ENCODE measurements around the gene CRABP2. TPM values are rescaled to one million over a fixed set of nuclear protein-coding genes. Genes with fewer than 3 reads are reported as not detected.

The CRABP2 gene
- total and polyA plus RNA-seq, 12 donors = 0.25 to 2.7 (median 1.3) TPM; not detected in 1

DNA sequence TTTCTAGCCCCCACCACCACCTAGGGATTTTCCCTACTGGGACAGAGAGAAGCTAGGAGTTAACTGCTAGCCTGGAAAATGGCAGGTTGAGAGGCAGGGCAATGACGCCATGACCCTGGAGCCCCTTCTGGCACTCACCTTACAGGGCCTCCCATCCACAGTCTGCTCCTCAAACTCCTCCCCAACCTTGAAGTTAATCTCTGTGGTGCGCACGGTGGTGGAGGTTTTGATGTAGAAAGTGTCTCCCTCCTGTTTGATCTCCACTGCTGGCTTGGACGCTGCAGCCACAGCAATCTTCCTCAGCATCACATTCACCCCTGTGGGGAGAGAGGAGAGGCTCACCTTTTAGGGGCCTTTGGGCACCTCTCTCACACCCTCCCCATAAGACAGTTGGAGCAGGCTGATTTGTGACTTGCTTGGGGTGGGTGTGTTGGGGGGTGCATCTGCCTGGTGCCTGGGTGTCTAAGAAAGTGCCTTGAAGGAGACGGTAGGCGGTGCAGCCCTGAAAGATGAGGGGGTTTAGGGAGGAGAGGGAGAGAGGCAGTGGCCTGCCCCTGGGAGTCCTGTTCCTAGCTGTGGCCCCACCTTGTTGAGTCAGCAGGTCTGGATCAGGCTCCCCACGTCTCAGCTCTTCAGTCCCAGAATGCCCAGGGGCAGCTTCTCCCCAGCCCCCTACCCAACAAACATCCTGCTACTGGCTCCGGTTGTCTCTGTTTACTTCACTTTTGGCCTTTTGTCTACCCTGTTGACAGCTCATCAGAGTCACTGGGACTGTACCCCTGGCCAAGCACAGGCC lies 4.4 kb downstream of the CRABP2 start:
- H3K9me3 ChIP-seq = no peaks in the 10 kb centered on the region
- TF ChIP-seq, protein P1, sequence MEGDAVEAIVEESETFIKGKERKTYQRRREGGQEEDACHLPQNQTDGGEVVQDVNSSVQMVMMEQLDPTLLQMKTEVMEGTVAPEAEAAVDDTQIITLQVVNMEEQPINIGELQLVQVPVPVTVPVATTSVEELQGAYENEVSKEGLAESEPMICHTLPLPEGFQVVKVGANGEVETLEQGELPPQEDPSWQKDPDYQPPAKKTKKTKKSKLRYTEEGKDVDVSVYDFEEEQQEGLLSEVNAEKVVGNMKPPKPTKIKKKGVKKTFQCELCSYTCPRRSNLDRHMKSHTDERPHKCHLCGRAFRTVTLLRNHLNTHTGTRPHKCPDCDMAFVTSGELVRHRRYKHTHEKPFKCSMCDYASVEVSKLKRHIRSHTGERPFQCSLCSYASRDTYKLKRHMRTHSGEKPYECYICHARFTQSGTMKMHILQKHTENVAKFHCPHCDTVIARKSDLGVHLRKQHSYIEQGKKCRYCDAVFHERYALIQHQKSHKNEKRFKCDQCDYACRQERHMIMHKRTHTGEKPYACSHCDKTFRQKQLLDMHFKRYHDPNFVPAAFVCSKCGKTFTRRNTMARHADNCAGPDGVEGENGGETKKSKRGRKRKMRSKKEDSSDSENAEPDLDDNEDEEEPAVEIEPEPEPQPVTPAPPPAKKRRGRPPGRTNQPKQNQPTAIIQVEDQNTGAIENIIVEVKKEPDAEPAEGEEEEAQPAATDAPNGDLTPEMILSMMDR (IDR thresholded peaks at IDR 0.05) = no peak
- H3K4me1 ChIP-seq = peaks cover 7 to 20% (median 16%) of the 10 kb centered on the region in 9 donors
- ATAC-seq = no peak
- DNase-seq = no peak
- peaks cover 0 to 3% (median 0%) of the 10 kb centered on the region in 9 donors for H3K36me3 ChIP-seq
- no peak overlapping the region for H3K4me3 ChIP-seq
- intact Hi-C loops (cut with DNase I) = no loop called here
- peaks cover 5 to 69% (median 55%) of the 10 kb centered on the region in 7 donors for H3K27me3 ChIP-seq
- no peak overlapping the region for H3K27ac ChIP-seq
- 85 to 86% methylated on average over 8 of the region's 8 CpGs for WGBS, 2 donors

DNA sequence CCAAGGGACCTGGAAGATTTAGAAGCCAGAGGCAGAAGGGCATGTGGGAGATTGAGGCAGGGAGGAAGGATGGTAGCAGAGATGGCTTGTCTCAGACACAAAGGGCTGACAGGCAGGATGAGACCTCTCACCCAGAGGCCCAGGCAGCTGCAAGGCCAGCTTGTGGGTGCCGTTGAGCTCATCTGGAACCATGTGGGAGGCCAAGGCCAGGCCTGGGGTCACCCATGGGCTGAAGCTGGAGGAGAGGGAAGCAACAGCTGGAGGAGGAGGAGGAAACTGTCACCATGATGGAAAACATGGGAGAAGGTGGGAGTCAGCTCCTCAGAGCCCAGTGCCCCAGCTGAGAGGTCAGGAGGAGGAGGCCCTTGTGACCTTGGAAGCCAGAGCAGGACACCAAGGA lies 6.4 kb downstream of the CRABP2 start:
- no peak overlapping the region for H3K27ac ChIP-seq
- peaks cover 0 to under 1% (median 0%) of the 10 kb centered on the region in 9 donors for H3K4me1 ChIP-seq
- DNase-seq = no peak
- 65 to 67% methylated on average over 1 of the region's 1 CpG for WGBS, 2 donors
- no peaks in the 10 kb centered on the region for H3K9me3 ChIP-seq
- H3K36me3 ChIP-seq = peaks cover 0 to 3% (median 0%) of the 10 kb centered on the region in 9 donors
- no peak overlapping the region for H3K4me3 ChIP-seq
- intact Hi-C loops (cut with DNase I) = loop anchor here in 8 of 10 donors (10.0 kb wide), 5 partner anchors 64 to 226 kb away; partner anchors contain the start of genes NTRK1 (in 3 of the 8), INSRR (in 1 of the 8) and LRRC71 (in 1 of the 8)
- TF ChIP-seq, protein P1 (IDR thresholded peaks at IDR 0.05) = no peak
- no peak for ATAC-seq
- H3K27me3 ChIP-seq = peaks cover 5 to 52% (median 41%) of the 10 kb centered on the region in 7 donors

DNA sequence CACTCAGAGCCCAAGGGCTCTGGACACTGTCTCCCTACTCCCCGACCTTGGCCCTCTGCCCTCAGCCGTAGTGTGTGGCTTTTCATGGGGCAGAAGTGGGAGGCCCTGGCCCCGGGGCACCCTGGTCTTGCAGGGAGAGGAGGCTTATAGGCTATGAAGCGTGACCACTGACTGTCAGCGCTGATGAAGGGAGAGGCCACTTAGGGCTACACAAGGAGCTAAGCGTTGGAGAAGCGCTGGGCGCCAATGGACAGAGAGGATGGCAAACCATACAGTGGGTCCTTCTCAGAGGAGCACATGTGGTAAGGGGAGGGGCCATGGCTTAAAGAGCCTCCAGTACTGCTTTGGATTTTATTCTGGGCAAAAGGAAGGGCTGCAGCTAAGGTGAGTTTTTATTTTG lies 7.9 kb downstream of the CRABP2 start:
- TF ChIP-seq, protein P1 (IDR thresholded peaks at IDR 0.05) = no peak
- ATAC-seq = no peak
- no peak overlapping the region for H3K27ac ChIP-seq
- peaks cover 0 to 51% (median 40%) of the 10 kb centered on the region in 7 donors for H3K27me3 ChIP-seq
- peaks cover 0 to 8% (median 3%) of the 10 kb centered on the region in 9 donors for H3K4me1 ChIP-seq
- DNase-seq = no peak
- H3K9me3 ChIP-seq = no peaks in the 10 kb centered on the region
- no peak overlapping the region for H3K4me3 ChIP-seq
- intact Hi-C loops (cut with DNase I) = loop anchor here in 8 of 10 donors (10.0 kb wide), 5 partner anchors 63 to 227 kb away; partner anchors contain the start of genes NTRK1 (in 3 of the 8), INSRR (in 1 of the 8) and LRRC71 (in 1 of the 8)
- H3K36me3 ChIP-seq = peaks cover 0 to 3% (median 0%) of the 10 kb centered on the region in 9 donors
- 83 to 86% methylated on average over 8 of the region's 8 CpGs for WGBS, 2 donors

DNA sequence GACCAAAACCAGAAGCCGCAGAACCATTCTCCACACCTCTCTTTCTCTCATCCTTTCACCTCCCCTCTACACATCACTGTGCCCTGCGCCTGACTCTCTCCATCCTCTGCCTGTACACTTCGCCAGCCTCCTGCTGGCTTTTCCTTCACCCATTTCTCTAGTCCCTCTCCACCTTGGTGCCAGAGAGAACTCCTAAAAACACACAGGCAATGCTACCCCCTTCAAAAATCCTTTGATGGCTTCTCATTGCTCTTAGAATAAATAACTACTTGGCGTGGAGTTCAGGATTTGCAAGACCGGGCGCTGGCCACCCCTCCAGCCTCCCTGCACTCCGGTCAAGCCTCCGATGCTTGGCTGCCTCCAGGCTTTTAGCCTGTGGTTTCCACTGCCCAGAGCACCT lies 8.6 kb downstream of the CRABP2 start:
- ATAC-seq (no peak), DNase-seq (no peak)
- 91 to 98% methylated on average over 8 of the region's 8 CpGs for WGBS, 2 donors
- peaks cover 0 to 3% (median 0%) of the 10 kb centered on the region in 9 donors for H3K36me3 ChIP-seq
- peaks cover 0 to 52% (median 38%) of the 10 kb centered on the region in 7 donors for H3K27me3 ChIP-seq
- no peak overlapping the region for H3K27ac ChIP-seq
- TF ChIP-seq, protein P1 (IDR thresholded peaks at IDR 0.05) = no peak
- intact Hi-C loops (cut with DNase I) = loop anchor here in 8 of 10 donors (10.0 kb wide), 5 partner anchors 62 to 228 kb away; partner anchors contain the start of genes NTRK1 (in 3 of the 8), INSRR (in 1 of the 8) and LRRC71 (in 1 of the 8)
- H3K9me3 ChIP-seq = no peaks in the 10 kb centered on the region
- H3K4me3 ChIP-seq = no peak overlapping the region
- peaks cover 0 to 14% (median 6%) of the 10 kb centered on the region in 9 donors for H3K4me1 ChIP-seq

Measured in heart right ventricle (tissue), 16 donors.